Activated CD8-positive, alpha-beta memory T cell treated with anti-CD3 and anti-CD28 coated beads for 1 hour (primary cell): ENCODE measurements around the gene SULF2.

Source experiments
- DNase-seq, 2 donors: peaks; one replicate each; pipeline ENCODE4 v3.0.0-alpha.2; 2020; ENCODE audit warnings: low read depth in 1 of 2; ENCODE audit errors: extremely low read depth in 1 of 2

The SULF2 gene

GRCh38 chr20:47719211-47719610 is 66.1 kb downstream of the SULF2 start:
- no peak for DNase-seq

DNA sequence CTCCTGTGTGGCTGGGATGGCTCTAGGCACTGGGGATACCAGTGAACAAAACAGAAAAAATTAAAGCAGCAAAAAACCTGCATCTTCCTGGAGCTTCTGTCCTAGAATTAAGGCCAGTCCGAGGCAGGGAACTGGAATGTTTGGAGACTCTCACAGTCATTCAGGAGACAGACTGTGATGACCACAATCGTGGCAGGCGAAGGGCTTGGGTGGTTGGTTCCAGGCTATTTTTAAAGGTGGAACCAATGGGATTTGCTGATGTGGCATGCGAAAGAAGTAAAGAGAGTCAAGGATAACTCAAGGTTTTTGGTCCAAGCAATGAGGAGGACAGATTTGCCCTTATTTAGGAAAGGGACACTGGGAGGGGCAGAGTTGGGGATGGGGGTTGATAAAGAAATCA is 66.9 kb downstream of the SULF2 start:
- DNase-seq, result no peak

DNA sequence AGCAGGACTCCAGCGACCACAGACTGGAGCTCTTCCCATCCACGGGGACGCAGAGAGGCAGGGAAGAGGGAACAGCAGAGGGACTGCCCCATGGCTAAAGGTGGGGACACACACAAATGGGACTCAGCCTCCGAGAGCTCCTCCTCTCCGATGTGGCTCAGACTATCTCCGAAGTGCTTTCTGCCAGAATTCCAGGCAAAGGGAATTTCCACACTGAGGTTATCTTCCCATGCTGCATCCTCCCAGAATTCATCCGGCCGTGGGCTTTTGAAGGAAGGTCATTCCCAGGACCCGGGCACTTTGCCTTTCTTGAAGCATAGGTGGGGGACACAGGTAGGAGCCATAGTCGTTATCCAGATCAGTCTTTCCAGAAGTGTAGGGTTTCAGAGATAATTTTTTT is 67.9 kb downstream of the SULF2 start:
- no peak for DNase-seq

- no peak for DNase-seq
These were observed 71.3 kb downstream of the SULF2 start for GRCh38 chr20:47713878-47714450.

- DNase-seq, result no peak
These were observed 72.1 kb downstream of the SULF2 start for GRCh38 chr20:47713163-47713562.

GRCh38 chr20:47711046-47711752 is 74.1 kb downstream of the SULF2 start:
- no peak for DNase-seq

GRCh38 chr20:47710665-47711045 is 74.6 kb downstream of the SULF2 start:
- no peak for DNase-seq

- DNase-seq, result no peak
These were observed 76.1 kb downstream of the SULF2 start for GRCh38 chr20:47708953-47709833.

GRCh38 chr20:47708140-47708807 is 77.0 kb downstream of the SULF2 start:
- DNase-seq, result no peak

GRCh38 chr20:47706345-47706744 is 78.9 kb downstream of the SULF2 start:
- no peak for DNase-seq

- no peak for DNase-seq
These were observed 79.8 kb downstream of the SULF2 start for GRCh38 chr20:47705497-47705856.

GRCh38 chr20:47704746-47705496 is 80.4 kb downstream of the SULF2 start:
- DNase-seq, result no peak

- no peak for DNase-seq
These were observed 81.5 kb downstream of the SULF2 start for GRCh38 chr20:47703748-47704147.

DNA sequence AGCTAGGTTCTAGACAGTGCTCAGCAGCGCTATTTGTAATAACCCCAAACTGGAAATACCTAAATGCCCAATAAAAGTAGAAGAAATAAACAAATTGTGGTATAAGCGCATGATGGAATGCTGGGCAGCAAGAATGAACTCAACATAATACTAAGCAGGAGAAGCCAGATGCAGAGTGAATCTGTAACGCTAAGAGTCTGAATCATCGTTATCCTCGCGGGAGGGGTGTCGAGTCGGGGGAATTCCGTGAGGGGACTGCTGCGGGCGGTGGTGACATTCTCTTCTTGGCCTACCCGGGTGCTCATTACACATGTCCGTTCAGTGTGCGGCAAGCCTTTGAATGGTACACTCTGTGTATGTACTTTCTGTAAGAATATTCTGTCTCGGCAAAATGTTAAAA is 83.7 kb downstream of the SULF2 start:
- DNase-seq, result no peak

DNA sequence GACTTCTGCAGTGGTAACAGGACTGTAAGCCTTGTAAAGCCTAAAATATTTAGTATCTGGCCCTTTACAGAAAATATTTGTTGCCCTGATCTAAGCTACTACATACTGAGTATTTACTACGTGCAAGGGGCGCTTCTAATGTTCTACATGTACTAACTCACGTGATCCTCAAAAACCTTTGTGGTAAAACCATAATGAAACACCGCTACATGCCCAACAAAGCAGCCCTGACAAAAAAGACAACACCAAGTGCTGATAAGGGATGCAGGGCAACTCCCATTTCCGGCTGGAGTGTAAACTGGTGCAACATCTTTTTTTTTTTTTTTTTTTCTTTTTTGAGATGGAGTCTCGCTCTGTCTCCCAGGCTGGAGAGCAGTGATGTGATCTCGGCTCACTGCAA is 85.0 kb downstream of the SULF2 start:
- no peak for DNase-seq

- DNase-seq, result no peak
These were observed 85.5 kb downstream of the SULF2 start for GRCh38 chr20:47699818-47700217.

GRCh38 chr20:47698142-47698541 is 87.1 kb downstream of the SULF2 start:
- no peak for DNase-seq

GRCh38 chr20:47696856-47697255 is 88.4 kb downstream of the SULF2 start:
- DNase-seq, result no peak

GRCh38 chr20:47694021-47694818 is 91.1 kb downstream of the SULF2 start:
- no peak for DNase-seq

- DNase-seq, result no peak
These were observed 93.7 kb downstream of the SULF2 start for GRCh38 chr20:47691625-47692024.
